Right lung (tissue), 5 donors: Measurements from ENCODE around the gene PLEKHJ1. TPM values are rescaled to one million over a fixed set of nuclear protein-coding genes. Genes with fewer than 3 reads are reported as not detected.

Experiments used
- DNase-seq, 2 donors: peaks; one replicate each; pipeline ENCODE4 v3.0.0-alpha.2; 2013
- polyA plus RNA-seq, 5 donors: library from polyadenylated mRNA; unstranded; fragments of 120-200 nt; gene quantifications; one replicate each; pipeline versions ENCODE4 v1.2.1 to v1.2.3, GENCODE V29; 2013; ENCODE audit warnings: inconsistent platforms in 1 of 5, low replicate concordance in 1 of 5; ENCODE audit not compliant: insufficient read length in 5 of 5, insufficient read depth in 1 of 5

Gene PLEKHJ1
- polyA plus RNA-seq, 5 donors = 39.5 to 76.7 (median 50.7) TPM

DNA sequence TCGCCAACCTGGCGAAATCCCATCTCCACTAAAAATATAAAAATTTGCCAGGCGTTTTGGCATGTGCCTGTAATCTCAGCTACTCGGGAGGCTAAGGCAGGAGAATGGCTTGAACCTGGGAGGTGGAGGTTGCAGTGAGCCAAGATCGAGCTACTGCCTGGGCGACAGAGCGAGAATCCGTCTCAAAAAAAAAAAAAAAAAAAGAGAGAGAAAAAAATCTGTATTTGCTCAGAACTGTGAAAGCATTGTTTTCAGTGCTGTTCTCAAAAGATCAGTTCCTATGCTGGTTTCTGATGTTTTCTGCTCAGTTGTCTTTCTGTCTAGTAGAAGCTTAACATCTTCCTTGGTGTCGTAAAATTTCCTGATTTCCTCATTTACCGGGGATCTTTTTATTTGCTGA is 3.0 kb upstream of the PLEKHJ1 start:
- DNase-seq = no peak

GRCh38 chr19:2237869-2238153 is 1.7 kb upstream of the PLEKHJ1 start:
- DNase-seq = no peak

GRCh38 chr19:2237051-2237868 is 1.1 kb upstream of the PLEKHJ1 start:
- no peak for DNase-seq

DNA sequence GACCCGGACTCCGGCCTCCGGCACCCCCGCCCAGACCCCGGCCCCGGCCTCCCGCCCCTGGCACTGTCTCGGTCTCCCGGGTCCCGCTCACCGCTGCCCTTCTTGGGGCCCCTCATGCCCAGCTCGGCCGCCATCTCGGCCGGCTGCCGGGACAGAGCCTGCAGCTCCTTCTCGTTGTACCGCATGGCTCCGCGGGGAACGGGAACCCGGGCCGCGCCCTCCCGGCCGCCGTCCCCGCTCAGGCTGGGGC is 140 bp downstream of the PLEKHJ1 start:
- DNase-seq = no peak

DNA sequence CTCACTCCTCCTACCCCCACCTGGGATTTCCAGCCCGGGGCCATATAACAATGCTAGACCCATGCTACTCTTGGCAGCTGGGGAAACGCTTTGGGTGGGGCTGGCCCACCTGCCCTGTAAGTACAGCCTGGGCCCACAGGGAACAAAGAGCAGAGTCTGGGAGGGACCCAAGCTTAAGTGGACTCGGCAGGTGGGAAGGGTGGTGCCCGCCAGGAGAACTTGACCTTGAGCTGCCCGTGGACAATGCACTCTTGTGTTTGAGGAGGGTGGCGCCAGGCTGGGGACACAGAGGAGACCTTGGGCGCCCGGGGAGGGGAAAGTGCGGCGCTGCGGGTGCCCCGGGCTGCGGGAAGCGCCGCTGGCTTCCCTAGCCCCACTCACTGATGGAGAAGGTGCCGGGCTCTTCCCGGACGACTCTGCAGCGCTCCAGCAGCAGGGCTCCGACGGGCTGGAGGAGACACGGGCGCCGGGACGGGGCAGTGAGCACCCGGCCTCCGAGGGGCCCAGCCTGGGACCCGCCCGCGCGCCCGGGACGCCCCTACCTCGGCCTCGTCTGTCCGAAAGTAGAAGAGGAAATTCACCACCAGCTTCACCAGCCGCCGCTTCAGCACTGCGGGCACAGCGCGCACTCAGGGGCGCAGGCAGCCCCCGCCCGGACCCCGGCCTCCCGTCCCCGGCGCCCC is 607 bp downstream of the PLEKHJ1 start:
- DNase-seq = no peak

DNA sequence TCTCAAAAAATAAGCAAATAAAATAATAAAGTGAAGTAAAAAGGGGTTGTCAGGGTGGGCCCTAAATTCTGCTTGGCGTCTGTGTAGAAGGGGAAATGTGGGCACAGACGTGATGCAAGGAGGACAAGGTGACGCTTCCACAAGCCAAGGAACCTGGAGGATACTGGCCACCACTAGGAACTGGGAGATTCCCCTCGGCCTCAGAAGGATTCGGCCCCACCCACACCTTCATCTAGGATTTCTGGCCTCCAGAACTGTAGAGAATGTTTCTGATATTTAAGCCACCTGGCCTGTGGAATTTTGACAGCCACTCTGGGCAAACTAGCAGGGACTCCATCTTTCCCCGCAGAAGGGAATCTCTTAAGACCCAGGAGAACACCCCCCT is 1.1 kb downstream of the PLEKHJ1 start:
- DNase-seq = no peak

DNA sequence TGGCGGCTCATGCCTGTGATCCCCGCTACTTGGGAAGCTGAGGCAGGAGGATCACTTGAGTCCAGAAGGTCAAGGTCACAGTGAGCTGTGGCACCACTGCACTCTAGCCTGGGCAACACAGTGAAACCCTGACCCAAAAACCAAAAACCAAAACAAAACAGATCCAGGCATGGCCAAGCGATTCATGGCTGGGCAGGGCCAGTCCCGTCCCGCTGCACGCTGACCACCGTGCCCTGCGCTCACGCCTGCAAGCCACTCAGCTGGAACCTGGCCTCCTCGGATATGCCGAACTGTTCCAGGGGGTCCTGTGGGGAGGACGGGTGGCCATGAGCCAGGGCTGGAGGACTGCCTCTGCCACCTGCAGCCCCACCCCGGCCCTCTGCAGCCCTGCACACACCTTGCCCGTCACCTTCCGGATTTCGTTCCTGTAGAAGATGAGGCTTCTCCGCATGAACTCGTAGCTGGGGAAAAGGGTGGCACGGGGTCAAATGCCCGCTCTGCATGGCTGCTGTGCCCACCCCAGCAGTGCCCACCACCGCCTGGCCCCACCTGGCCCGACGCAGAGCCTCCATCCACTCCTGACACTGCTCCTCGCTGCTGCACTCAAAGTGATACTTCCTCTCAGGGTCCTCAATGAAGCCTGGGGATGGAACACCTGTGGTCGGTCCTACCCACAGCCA is 2.4 kb downstream of the PLEKHJ1 start:
- DNase-seq = no peak

DNA sequence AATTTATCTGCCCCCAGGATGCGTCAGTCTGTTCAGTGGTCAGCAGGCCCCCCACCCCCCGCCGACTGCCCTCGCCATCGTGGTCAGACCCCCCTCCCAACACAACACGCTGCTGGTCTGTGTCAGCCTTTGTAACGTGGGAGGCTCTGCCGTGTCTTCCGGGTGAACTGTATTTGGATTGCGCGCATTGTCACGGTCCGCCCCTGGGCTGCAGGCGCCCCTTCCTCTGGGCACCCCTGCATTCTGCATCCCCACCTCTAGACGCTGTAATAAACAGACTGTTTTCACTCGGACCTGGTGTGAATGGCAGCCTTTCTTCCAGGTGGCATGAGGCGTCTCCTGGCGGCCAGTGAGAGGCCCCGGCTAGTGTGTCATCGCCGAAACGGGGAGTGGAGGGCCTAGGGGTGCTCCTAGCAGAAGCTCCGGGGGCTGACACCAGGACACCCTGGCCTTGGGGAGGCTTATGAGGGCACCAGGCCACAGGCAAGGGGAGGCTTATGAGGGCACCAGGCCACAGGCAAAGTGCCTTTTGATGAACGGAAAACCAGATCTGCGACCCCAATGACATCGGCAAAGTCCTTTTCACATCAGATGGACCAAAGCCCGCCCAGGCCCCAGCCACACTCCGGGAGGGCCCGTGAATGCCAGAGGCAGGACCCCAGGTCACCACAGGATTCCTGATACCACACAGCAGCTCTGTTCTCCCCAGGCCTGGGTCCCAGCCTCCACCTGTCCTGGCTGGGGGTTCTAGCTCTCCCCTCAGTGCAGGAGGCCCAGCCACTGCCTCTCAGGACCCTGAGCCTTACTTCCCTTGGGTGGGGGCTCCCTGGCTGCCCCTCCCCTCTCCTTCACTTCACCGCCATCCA is 3.6 kb downstream of the PLEKHJ1 start:
- no peak for DNase-seq

- DNase-seq = no peak
Measured at GRCh38 chr19:2231621-2232221, 4.4 kb downstream of the PLEKHJ1 start.

DNA sequence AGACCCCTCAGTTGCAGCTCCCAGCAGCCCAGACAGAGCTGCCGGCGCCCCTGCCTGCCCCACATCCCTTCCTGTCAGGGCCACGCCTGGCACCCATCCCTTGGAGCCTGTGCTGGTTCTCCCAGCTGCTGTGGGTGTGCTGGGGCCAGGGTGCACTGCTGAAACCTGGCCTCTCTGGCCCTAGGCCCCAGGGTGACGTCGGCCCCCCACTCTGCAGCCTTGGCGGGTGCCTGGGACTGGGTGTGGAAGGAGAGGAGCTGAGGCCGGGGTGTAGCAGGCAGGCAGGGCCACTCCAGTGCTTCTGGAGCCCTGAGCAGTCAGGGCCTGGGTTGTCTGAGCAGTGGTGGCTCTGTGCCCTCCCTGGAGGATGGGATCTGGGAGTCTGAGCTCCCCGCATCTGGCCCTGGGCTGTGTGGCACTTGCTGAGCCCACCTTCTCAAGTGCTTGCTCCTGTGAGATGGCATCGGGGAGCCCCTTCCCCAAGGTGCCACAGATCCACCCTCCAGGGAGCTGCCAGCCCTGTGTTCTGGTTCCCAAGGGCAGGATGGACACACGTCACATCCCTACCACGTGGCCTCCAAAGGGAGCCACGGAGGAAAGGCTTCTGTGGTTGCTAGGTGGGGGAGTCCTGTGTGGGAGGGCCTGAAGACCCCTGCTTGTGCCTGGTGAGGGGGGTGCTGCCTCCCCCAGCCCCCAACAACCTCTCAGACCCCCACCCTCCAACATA is 5.2 kb downstream of the PLEKHJ1 start:
- DNase-seq = no peak

- no peak for DNase-seq
Measured at GRCh38 chr19:2230033-2230531, 6.0 kb downstream of the PLEKHJ1 start.

DNA sequence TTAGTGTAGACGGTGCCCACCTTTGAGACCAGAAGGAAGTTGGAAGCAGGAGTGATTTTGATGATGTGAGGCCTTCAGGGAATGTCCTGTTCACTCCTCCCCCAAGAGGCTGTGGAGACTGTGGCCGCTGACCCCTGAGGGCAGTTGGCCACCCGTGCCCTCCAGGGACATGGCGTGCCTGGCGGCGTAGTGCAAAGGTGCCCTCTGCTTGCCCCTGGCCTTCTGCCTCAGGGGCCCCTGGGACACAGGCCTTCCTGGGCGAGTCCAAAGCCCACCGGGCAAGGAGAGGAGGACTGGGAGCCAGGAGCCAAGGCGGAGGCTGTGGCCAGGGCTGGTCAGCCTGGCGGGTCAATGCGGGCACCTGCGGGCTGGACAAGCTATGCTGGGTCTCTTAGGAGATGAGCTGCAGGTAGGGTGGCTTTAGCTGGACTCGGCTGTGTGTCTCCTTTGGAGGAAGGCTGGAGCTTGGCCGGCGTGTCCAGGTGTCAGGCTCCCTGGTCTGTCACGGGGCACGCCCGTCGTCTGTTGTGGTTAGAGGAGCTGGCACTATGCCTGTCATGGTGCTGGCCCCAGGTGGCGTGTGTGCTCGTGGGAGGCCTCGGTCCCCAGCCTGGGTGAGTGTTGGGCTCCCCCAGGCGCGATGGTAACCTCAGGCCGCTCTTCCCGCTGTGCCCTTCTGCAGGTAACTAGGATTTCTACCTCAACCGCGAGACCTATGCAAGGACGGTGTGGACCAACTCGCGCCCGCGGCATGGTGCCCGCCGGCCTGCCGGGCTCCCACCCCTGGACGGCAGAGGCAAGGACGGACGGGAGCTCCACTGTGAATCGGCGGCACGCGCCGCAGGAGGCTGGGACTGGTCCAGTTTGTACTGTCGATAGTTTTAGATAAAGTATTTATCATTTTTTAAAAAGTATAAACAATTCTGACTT is 6.8 kb downstream of the PLEKHJ1 start:
- DNase-seq = no peak

- DNase-seq = no peak
Measured at GRCh38 chr19:2228157-2229030, 7.7 kb downstream of the PLEKHJ1 start.

GRCh38 chr19:2227415-2228156 is 8.5 kb downstream of the PLEKHJ1 start:
- DNase-seq = no peak

GRCh38 chr19:2226840-2227360 is 9.2 kb downstream of the PLEKHJ1 start:
- no peak for DNase-seq

DNA sequence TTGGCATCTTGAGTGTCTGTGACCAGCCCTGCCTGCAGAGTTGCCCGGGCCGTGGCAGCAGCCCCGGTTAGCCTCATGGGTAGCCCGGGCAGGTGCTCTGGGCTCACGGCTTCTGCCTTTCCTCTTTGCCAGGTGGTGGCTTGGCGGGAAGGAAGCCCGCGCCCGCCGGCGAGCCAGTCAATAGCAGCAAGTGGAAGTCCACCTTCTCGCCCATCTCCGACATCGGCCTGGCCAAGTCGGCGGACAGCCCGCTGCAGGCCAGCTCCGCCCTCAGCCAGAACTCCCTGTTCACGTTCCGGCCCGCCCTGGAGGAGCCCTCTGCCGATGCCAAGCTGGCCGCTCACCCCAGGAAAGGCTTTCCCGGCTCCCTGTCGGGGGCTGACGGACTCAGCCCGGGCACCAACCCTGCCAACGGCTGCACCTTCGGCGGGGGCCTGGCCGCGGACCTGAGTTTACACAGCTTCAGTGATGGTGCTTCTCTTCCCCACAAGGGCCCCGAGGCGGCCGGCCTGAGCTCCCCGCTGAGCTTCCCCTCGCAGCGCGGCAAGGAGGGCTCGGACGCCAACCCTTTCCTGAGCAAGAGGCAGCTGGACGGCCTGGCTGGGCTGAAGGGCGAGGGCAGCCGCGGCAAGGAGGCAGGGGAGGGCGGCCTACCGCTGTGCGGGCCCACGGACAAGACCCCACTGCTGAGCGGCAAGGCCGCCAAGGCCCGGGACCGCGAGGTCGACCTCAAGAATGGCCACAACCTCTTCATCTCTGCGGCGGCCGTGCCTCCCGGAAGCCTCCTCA is 9.9 kb downstream of the PLEKHJ1 start:
- no peak for DNase-seq
